Spleen (tissue), 7 donors: ENCODE results near the gene RNF208.

Source experiments
- POLR2A ChIP-seq, 3 donors: fragments of 450-650 bp; IDR thresholded peaks; one replicate each; pipeline ENCODE4 v1.5.1; 2017; ENCODE audit warnings: antibody characterized with exemption in 3 of 3, mild to moderate bottlenecking in 1 of 3
- POLR2AphosphoS5 ChIP-seq, 3 donors: sonication (generic); formaldehyde crosslinking; IDR thresholded peaks; one replicate each; pipeline ENCODE4 v1.5.1; 2017; ENCODE audit warnings: antibody characterized with exemption in 3 of 3
- TF ChIP-seq, protein P1 (sequence below), 11 experiments: fragments of 200-600 bp in 7 of 11; fragments of 450-650 bp in 4 of 11; sonication (generic) in 4 of 11; IDR thresholded peaks in 8 of 11; conservative IDR thresholded peaks in 3 of 11; 1 replicate in 7 of 11; 2 replicates in 4 of 11; pipeline versions ENCODE4 v1.4.0 to v1.8.0; 2016 to 2021; ENCODE audit warnings: antibody characterized with exemption in 11 of 11, inconsistent platforms in 4 of 11, mild to moderate bottlenecking in 1 of 11
- donor health status: DM: no; HTN: no; CAD: no; lungs with moderate emphysema.
- donor health status: DM: no; HTN: no; CAD: no.
- donor health status: DM: no; HTN: no; CAD: no.

DNA sequence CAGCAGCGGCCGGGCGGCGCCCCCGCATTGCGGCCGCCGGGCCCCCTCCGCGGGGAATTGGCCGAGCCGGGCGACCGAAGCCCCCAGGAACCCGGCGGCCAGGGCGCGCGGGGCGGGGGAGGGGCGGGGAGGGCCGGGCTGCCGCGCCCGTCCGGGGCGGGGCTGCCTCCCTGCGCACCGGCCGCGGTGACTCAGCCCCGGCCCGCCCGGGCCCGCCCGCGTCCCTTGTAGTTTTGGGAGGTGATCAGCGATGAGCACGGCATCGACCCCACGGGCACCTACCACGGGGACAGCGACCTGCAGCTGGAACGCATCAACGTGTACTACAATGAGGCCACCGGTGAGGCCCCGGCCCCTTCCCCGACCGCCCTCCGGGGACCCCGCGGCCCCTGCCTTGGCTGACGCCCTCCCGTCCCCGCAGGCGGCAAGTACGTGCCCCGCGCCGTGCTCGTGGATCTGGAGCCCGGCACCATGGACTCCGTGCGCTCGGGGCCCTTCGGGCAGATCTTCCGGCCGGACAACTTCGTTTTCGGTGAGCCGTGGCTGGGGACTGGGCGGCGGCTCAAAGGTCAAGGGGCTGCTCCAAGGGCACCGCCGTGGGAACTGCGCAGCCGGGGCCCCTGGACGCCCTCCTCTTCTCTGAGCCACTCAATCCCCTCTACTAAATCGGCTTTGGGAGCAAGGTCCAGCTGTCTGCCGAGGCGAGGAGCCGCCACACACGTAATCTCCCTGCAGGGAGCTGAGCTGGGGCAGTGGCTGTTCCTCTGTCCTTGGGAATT lies 19.6 kb upstream of the RNF208 start:
- TF ChIP-seq, protein P1, sequence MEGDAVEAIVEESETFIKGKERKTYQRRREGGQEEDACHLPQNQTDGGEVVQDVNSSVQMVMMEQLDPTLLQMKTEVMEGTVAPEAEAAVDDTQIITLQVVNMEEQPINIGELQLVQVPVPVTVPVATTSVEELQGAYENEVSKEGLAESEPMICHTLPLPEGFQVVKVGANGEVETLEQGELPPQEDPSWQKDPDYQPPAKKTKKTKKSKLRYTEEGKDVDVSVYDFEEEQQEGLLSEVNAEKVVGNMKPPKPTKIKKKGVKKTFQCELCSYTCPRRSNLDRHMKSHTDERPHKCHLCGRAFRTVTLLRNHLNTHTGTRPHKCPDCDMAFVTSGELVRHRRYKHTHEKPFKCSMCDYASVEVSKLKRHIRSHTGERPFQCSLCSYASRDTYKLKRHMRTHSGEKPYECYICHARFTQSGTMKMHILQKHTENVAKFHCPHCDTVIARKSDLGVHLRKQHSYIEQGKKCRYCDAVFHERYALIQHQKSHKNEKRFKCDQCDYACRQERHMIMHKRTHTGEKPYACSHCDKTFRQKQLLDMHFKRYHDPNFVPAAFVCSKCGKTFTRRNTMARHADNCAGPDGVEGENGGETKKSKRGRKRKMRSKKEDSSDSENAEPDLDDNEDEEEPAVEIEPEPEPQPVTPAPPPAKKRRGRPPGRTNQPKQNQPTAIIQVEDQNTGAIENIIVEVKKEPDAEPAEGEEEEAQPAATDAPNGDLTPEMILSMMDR (IDR thresholded peaks at IDR 0.05 in 8 of 11, conservative IDR thresholded peaks at IDR 0.05 in 3 of 11) = no peak
- TF ChIP-seq POLR2A (IDR thresholded peaks at IDR 0.05) = no peak
- peak in 2 of 3 donors; percentile 22 to 41 for TF ChIP-seq POLR2AphosphoS5 (IDR thresholded peaks at IDR 0.05)
